Astrocyte of the hippocampus (primary cell): ENCODE measurements around the gene ZC3H7A.
A peak's percentile ranks its signal among the peaks of the same experiment; 100 is the strongest.
"Not testable (repeated sequence)": the region's sequence is repeated elsewhere in the genome, so short reads cannot be mapped to it uniquely, and the experiment has no call there.

Experiments used
- DNase-seq: peaks from one replicate; pipeline ENCODE4 v3.0.0; 2011; ENCODE audit warnings: low read depth, low spot score

ZC3H7A gene

GRCh38 chr16:11799509-11800381 lies 2.7 kb upstream of the ZC3H7A start:
- DNase-seq = no peak

- DNase-seq = no peak
Observed at GRCh38 chr16:11799017-11799381, 1.9 kb upstream of the ZC3H7A start.

- no peak for DNase-seq
Observed at GRCh38 chr16:11797957-11798299, 870 bp upstream of the ZC3H7A start.

- DNase-seq = peak; percentile 70
Observed at GRCh38 chr16:11796227-11797165, 562 bp downstream of the ZC3H7A start.

- DNase-seq = no peak
Observed at GRCh38 chr16:11795887-11796226, 1.2 kb downstream of the ZC3H7A start.

- no peak for DNase-seq
Observed at GRCh38 chr16:11794996-11795886, 1.8 kb downstream of the ZC3H7A start.

GRCh38 chr16:11794447-11794846 lies 2.6 kb downstream of the ZC3H7A start:
- DNase-seq = no peak

- DNase-seq = no peak
Observed at GRCh38 chr16:11793840-11794239, 3.2 kb downstream of the ZC3H7A start.

- no peak for DNase-seq
Observed at GRCh38 chr16:11792410-11793241, 4.4 kb downstream of the ZC3H7A start.

- DNase-seq = no peak
Observed at GRCh38 chr16:11791144-11791828, 5.8 kb downstream of the ZC3H7A start.

- no peak for DNase-seq
Observed at GRCh38 chr16:11788914-11789313, 8.1 kb downstream of the ZC3H7A start.

- DNase-seq = not testable (repeated sequence)
Observed at GRCh38 chr16:11784980-11785599, 12.0 kb downstream of the ZC3H7A start.

- DNase-seq = not testable (repeated sequence)
Observed at GRCh38 chr16:11784381-11784780, 12.7 kb downstream of the ZC3H7A start.

- no peak for DNase-seq
Observed at GRCh38 chr16:11784038-11784369, 13.1 kb downstream of the ZC3H7A start.

GRCh38 chr16:11783319-11784037 lies 13.6 kb downstream of the ZC3H7A start:
- DNase-seq = peak; percentile 76

GRCh38 chr16:11781773-11782172 lies 15.3 kb downstream of the ZC3H7A start:
- no peak for DNase-seq

GRCh38 chr16:11780991-11781680 lies 15.9 kb downstream of the ZC3H7A start:
- DNase-seq = no peak

GRCh38 chr16:11779074-11779473 lies 18.0 kb downstream of the ZC3H7A start:
- DNase-seq = no peak
